GM21423 (cell line): ENCODE data around the gene PDGFA.

Experiments used
- ATAC-seq: cut with Tn5 transposase; IDR thresholded peaks from one replicate; pipeline ENCODE4 v1.9.1; 2021; ENCODE audit warnings: mild to moderate bottlenecking, moderate library complexity; ENCODE audit not compliant: unreplicated experiment

Gene PDGFA

DNA sequence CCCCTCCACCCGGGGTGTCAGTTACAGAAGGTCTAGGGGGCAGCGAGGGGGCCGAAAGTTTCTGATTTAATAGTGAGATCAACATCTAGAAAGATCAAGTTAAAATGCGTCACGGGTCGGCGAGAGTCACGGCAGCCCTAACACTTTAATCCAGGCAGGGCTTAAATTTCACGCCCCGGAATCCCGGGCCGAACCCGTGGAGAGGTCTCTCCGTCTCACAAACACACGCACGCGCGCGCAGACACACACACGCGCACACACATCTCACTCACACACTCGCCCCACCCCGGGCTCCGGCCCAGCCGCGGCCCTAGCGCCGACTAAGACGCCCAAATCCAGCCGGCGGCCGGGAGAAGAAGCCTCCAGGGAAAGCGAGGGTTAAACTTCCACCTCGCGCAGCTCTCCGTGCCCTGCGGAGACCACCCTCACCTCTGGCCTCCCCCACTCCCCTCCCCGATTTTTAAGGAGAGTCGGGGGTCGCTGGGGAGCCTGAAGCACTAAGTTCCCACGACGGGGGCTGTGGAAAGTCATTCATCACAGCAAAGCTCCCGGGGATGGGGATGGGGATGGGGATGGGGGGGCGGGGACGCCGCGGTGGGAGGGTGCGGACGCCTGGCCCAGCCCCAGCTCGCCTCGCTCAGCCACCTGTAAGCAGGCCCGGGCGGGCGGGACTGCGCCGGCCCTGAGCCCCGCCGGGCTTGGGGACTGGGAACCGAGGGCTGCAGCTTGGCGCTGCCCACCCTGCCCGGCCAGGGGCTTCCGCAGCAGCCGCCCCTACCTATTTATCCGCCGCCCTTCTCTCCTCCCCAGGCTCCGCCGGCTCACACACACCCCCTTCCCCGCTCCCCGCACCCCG, 1.6 kb downstream of the PDGFA start:
- no peak for ATAC-seq

DNA sequence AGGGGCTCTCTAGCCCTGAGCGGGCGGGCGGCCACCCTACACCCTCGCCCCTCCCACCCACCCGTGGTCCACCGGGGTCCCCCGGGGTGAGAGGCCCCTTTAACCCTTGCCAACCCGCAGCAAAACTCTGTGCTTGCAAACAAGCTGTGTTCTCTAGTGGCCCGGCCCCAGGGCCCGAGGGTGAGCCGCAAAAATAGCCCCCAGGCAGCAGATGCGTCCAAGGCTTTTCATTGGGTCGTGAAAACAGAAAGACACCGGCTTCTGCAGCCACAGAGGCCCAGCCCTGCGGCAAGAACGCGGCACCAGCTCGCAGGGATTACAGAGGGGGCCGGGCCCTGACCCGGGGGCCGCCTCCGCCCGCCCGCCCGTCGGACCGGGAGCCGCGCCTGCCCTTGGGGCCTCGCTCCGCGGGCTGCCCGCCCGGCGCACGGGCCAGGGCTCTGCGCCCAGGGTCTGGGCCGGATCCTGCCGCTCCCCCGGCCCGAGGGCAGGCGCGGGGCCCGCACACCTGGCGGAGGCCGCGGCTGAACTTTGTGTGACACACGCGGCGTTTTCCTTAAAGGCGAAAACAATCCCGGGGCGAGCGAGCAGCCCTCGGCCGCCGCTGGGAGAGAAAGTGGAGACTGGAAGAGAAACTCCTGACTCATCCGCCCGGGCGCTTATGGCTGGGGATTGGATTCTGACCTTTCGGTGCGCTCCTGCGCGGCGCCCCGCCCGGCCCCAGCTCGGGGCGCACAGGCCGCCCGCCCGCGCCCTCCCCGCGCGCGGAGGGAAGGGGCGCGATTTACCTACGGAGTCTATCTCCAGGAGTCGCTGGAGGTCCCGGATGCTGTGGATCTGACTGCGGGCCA, 2.8 kb downstream of the PDGFA start:
- no peak for ATAC-seq

DNA sequence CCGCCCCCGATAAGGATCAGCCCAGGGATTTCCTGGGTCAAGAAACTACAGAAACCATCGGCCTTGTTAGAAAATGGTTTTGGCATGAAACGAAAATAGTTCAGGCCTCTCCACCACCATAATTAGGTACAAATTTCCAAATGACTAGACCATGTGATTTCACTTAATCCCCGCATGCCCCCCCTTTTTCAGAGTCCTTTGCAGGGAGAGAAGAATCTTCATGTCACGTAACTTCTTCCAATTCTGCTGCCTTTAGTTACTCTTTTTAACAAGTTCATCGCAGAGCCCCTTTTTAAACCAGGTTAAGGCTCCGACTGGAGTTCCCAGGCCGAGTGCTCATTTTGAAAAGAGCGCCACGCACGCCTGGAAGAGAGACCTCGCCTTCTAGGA, 3.4 kb downstream of the PDGFA start:
- no peak for ATAC-seq

DNA sequence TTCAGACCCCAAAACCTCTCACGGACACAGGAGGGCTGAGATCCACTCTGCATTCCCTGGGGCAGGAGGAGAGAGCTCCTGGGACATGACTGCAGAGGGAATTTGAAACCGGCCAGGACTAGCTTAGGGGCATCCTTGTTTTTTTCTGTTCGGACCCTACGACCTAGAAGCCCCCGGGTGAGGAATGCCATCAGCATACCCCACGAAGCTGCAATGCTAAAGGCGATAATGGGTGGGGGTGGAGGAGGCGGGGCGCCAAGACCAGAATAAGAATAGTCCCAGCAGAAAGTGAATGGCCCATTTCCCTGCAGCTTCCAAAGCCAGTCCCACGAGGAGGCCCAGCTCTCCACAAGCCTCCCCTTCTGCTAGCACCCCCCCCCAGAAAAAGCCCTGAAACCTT, 4.0 kb downstream of the PDGFA start:
- ATAC-seq: no peak

DNA sequence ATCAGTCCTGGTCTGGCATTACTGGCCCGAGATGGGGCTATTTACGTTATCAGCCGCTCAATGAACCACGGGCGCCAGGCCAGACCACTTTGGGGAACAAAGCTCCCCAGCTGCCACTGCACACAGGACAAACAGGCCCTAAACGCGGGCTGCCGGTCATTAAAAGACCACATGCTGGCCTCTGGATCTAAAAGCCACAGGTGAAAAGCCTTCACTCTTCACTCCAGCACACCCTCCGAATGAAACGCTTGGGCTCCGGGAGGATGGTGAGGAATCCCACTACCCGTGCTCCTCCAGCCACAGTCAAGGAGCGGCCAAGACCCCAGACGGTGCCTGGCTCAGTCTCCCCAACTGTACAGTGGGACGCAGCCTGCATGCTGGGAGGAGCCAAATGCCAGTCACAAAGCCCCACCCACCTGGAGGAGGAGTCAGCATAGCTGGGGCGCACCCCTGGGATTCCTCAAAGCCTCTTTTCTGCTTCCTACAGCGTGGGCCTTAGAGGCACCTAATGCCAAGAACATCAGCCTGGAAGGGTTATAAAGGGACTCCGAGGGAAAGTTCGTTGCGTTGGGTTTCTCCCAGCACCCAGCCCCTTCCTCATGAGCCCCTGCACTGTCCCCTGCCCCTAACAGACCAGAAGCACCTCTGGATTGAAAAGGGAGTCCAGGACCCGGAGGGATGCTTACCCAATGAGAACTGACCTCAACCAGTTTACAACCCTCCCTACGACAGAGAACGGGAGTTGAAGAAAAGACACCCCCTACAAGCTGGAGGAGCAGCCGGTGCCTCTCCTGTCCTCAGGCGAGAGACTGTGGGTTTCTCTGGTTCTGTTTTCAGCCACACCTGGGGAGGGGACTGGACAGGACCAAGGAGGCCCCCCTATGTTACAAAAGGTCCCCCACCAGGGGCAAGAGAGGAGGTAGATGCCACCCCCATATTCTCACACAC, 4.7 kb downstream of the PDGFA start:
- no peak for ATAC-seq

DNA sequence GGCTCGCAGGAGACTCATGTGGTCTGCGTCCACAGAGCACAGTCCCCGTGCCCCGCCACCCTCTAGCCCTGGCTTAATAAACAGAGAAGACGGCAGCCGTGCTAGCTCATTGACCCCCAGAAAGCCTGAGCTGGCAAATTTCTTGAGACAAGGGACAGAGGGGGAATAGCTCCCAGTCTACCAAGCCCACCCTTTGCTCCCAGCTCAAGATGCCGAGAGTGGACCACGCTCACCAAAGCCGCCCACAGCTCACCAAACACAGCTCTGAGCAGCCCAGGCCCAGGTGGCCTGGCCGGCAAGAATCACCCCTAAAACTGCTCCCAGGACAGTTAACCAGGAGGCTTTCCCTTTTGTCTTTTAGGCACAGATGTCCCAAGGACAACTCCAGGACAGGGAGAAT, 5.4 kb downstream of the PDGFA start:
- ATAC-seq: no peak

DNA sequence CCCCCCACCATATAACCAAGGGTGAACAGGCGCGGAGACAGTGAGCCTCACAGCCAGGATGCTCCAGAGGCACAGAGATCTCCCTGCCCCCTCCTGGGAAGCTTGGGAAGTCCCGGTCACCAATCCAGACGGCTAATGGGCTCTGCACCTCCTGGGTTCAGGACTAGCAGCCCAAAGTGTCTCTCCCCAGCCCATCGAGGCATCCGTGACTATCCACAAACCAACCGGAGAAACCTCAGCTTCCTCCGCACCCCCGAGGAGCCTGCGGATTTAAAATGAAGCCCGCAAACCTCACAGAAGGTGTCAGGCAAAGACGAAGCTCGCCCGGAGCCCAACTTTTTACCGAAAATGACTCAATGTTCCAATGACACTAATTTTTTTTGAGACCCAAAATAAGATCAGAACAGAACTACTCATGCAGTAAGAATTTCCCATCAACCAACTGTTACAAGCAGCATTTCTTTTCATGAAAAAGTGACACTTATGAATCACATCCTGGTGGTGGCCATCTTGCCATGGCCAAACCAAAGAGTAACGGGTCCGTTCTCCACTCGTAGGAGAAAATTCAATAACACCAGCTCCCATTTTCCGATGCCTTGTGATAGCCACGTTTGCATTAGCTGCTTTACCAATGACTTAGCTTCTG, 6.0 kb downstream of the PDGFA start:
- ATAC-seq: no peak

DNA sequence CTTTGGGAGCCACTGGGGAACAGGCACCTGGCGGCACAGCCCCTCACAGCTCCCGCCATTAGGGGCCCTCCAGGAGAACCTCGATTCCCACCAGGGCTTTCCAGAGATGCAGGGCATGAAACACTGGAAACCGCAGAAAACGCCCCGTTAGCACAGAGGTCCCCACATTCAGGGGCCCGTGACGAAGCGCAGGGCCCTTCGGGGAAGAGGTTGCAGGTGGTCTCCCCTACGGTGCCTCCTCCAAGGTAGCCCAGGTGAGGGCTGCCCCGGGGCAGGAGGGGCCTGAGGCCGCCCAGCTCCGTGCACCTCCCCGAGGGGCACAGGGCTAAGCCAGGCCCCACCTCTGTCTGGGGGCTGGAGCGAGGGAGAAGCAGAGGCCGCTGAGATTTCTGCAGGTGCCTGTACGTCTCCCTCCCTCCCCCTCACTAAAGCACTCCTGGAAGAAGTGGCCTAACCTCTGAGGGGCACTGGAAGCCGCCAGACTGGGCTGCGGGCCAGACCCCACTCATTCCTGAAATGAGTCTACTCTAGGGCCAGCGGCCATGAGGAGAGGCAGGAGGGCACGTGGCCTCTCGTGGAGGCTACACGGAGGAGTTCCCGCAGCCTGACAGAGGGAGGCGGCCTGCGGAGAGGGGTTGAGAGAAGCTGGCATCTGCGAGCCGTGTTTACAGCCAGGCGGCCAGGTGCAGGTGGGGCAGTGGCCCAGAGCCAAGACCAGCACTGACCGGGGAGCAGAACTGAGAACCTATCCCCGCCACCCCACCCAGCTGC, 6.9 kb downstream of the PDGFA start:
- no peak for ATAC-seq

DNA sequence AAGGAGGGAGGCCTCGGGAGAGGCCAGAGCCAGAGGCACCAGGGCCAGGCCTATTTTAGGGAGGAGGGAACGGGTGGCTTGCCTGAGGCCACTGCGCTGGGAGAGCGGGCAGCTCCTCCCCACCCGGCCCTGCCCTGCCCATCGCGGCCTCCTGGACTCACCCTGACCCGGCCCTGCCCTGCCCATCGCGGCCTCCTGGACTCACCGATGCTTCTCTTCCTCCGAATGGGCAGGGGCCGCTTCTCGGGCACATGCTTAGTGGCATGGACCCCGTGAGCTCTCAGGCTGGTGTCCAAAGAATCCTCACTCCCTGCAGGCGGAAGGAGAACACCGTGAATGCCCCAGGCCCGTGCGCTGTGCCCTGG, 7.5 kb downstream of the PDGFA start:
- no peak for ATAC-seq

DNA sequence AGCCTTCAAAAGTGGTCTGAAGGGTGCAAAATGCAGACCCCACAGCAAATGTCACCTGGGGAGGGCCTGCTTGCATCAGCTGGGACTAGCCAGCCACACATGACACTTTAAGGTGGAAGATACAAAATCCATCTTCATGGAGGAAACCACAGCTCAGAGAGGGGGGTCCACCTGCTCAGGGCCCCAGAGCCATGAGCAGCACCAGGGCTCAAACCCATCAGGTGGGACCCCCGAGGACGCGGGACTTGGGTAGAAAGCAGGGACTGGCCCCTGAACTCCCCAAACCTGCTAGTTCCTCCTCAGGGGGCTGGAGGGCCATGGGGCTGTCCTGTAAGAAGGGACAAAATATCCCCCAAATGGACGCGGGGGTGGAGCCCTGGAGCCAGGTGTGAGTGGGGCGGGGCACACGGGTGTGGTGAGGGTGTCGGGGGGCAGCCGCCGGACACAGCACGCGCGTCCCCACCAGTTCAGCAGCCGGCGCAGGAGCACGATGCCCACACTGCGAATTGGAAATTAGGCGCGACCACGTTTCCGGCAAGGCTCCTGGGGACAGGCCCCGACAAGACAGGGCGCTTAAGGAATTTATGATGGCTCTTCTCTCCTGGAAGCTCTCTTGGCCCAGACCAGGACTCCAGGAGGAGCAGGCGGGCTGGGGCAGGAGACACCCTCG, 8.0 kb downstream of the PDGFA start:
- no peak for ATAC-seq

DNA sequence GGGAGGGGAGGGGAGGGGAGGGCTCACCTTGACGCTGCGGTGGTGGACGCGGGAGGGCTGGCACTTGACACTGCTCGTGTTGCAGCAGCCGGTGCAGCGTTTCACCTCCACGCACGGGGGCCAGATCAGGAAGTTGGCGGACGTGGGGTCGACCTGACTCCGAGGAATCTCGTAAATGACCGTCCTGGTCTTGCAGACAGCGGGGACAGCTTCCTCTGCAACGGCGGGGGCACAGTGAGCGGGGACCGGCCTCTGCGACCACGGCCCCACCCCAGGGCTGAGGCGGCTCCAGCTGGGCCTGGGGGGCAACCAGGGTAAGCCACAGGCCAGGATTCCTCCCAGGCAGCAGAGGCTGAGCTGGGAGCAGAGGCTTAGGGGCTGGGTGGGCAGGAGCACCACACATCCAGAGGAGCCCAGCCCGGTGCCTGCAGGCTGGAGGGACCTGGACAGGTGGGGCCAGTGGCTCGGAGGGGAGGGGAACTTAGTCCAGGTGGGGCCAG, 8.8 kb downstream of the PDGFA start:
- no peak for ATAC-seq

DNA sequence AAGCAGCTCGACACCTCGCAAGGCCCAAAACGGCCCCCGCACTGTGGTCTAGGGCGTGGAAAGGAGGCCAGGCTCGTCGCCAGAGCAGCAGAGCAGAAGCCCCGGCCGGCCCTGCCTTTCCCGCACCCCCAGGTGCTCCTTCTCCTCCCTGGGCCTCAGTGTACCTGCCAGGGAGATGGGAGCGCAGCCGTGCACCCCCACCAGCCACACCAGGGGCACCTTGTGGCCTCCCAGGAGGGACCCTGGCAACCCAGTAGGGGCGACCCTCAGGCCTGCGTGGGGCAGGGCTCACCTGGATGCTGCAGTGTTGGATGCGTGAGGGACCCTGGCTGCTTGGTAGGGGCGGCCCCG, 9.5 kb downstream of the PDGFA start:
- ATAC-seq: no peak

DNA sequence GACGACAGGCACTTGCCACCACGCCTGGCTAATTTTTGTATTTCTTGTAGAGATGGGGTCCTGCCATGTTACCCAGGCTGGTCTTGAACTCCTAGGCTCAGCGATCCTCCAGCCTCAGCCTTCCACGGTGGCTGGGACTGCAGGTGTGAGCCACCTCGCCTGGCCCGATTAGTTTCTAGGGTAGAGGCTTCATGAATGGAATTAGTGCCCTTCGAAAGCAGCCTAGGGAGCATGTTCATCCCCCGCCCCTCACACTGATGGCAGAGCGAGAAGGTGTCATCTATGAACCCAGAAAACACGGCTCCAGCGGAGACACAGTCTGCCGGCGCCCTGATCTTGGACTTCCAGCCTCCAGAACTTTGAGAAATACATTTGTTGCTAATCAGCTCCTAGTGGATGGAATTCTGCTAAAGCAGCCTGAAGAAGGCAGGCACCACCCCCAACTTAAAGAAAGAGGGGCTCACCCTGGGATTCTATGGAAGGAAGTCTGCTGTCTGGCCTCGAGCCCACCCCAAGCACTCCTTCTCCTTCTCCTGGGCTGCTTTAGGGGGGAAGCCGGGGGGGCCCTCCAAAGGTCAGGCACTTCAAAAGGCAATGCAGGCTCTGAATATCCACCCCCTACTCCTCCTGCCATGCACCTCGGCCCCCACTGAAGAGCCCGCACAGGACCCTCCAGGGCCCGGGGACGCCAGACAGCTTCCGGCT, 10.1 kb downstream of the PDGFA start:
- no peak for ATAC-seq

DNA sequence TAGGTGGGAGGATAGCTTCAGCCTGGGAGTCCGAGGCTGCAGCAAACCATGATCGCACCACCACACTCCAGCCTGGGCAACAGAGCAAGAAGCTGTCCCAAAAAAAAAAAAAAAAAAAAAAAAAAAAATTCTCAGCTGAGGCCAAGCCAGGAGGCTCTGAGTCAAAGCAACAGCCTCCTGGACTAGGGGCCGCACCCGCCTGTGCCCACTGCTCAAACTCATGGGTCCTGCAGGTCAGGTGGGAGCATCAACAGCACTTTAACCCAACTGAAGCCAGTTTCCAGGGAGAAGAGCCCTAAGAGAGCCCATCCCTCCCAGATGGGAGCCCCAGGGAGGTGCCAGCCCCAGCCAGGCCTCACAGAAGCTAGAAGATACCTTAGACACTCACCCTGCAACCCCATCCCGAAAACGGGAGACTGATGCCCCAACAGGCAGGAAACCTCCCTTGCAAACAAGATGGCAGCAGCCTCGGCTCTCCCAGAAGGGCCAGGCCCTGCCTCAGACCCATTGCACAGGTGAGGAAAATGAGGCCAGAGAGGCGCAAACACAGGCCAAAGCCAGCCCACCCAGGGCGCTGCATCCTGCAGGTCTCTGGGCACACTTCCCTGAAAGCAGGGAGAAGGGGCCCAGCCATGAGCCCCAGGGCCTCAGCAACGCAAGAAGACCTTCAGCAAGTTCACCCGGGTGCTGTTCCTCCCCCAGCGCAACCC, 11.0 kb downstream of the PDGFA start:
- ATAC-seq: no peak

DNA sequence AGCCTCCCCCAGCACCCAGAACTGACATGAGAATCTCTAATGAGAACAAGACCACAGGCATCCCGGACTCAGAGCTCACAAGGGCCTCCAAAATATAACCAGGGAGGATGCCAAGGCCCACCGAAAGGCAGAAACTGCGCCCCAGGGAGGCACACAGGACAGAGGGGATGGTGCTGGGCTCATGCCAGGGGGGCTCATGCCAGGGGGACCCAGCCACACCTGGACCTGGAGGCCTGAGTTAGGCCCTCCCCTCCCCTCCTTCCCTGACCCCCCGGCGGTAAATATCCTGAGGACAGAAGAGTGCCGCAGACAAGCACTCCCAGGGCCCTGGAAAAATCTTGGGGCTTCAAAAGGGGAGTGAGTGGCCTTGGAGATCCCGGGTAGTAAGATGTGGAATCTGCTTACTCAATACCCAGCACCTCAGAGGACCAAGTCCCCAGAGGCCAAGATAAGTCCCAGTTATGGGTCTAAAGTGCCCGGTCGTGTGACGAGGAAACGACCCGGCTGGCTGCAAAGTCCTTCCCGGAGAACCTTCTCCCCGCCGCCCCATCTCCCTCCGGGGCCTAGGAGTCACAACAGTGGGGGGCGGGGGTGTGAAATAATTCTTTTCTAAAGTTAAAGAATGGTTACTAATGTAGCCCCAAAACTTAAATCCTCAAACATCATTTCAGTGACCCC, 11.9 kb downstream of the PDGFA start:
- ATAC-seq: no peak

DNA sequence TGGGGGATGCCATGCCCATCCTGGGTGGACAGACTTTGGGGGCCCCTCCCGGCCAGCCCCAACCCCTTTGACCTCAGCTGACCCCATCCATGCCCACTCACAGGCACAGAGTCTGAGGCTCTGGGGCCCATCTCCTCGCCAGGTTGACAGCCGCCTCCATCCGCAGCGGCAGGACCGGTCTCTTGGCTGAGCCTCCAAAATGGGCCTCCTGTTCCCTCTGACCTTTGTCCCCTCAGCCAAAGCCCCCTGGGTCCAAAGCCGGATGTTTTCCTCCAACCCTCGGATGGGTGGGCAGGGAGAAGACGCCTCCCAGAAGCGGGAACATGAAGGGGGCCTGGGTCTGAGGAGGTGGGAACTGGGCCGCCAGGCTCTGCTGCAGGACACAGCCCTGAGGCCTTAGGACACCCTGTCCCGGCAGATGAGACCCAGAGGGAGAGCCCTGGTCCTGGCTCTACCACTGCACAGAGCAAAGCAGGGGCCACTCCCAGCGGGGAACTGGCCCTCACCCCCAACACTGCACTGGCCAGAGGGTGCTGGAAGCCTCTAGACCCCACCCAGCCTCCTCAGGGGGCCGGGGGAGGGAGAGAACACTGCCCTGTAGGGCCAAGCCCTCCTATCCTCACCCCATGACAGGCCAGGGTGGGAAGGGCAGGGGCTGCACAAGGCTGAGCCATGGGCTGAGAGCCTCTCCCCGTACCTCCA, 12.6 kb downstream of the PDGFA start:
- ATAC-seq: no peak

DNA sequence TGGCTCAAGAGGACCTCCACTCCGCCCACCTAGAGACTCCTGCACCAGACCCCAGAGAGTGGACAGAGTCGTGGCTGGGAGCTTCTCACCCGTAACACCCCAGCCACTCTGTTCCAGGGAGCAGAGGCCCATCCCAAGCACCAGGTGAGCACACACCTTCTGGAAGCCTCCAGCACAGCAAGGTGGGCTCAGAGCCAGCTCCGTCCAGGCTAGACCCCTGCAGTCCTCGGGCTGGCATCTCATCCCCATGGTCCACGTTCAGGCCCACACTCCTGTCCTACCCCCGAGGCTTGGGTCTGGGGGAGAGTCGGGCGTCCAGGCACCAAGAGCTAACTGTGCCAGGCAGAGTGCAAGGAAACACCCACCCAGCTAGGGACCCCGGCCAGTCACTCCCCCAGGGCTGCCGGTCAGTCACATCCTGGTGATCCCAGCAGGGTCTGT, 13.2 kb downstream of the PDGFA start:
- no peak for ATAC-seq
